Upper lobe of right lung (tissue), 1 donor: Measurements from ENCODE around the gene PDPK1. TPM values are rescaled to one million over a fixed set of nuclear protein-coding genes. Genes with fewer than 3 reads are reported as not detected.
"Not testable (repeated sequence)": the region's sequence is repeated elsewhere in the genome, so short reads cannot be mapped to it uniquely, and the experiment has no call there.

Experiments used
- ATAC-seq: fragments of 200-7000 bp; cut with Tn5 transposase; one replicate; pipeline ENCODE4 v1.9.1; 2020; ENCODE audit warnings: mild to moderate bottlenecking, moderate library complexity
- DNase-seq: peaks from one replicate; pipeline ENCODE4 v3.0.0-alpha.2; 2020
- H3K27ac ChIP-seq: fragments of 200-600 bp; one replicate; pipeline ENCODE4 v1.8.0; 2022
- H3K27me3 ChIP-seq: fragments of 200-600 bp; one replicate; pipeline ENCODE4 v1.8.0; 2022; ENCODE audit warnings: mild to moderate bottlenecking
- H3K36me3 ChIP-seq: fragments of 200-600 bp; one replicate; pipeline ENCODE4 v1.8.0; 2022
- H3K4me1 ChIP-seq: fragments of 200-600 bp; one replicate; pipeline ENCODE4 v1.8.0; 2022
- H3K4me3 ChIP-seq: fragments of 200-600 bp; one replicate; pipeline ENCODE4 v1.8.0; 2022; ENCODE audit warnings: mild to moderate bottlenecking
- H3K9me3 ChIP-seq: fragments of 200-600 bp; one replicate; pipeline ENCODE4 v1.8.0; 2022
- CTCF ChIP-seq: fragments of 200-600 bp; IDR thresholded peaks from one replicate; pipeline ENCODE4 v1.8.0; 2022; ENCODE audit warnings: antibody characterized with exemption
- intact Hi-C: fragments of 100-400 bp; cut with DNase I; formaldehyde crosslinking; loops from one replicate; pipeline ENCODE4 v1.11.0; 2022
- total RNA-seq: library from RNA; stranded (reverse); fragmentation: NEBNext Ultra II Directional; extraction: Animal tissue kit (Norgen Biotek cat#: 25700); gene quantifications from one replicate; pipeline ENCODE4 v1.2.1, GENCODE V29; 2021
- donor health status: DM: no; HTN: yes; CAD: no; lungs with severe emphysema.

The PDPK1 gene
- total RNA-seq, 1 donor from 2014 or later, result 90.9 TPM

DNA sequence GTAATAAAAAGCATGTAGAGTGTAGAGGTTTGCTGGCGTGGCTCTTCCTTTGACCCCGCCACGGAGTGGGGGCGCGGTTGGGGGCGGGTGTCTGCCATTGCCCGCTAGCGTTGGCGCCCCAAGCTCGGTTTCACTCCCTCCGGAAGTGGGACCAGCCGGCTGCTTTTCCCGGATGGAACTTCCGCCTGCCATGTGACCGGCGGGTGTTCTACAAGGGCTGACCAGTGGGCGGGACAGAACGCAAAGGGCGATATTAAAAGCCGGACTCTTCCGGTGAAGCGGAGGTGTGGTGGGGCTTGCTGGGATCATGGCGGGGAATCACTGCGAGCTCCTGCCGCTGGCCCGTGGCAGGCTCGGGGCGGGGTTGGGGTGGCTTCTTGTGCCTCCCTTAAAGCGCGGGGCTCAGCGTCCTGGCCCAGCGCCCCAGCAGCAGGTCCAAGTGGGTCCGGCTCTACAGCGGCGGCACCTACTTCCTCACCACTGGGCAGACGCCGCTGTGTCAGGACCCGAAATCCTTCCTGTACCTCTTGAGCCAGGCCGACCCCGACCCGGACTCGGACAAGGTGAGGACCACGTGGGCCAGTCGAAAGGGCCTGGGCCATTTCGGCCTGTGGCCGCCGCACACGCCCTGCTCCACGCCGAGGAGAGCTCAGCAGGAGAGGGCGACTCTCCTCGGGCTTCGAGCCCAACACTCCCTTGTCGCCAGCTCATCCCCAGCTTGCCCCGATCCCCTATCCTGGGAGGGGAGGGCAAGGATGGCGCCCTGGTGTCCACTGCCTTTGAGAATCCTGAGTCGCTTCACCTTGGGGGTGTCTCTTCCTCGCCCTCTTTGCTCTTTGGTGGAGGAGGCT, 65.6 kb downstream of the PDPK1 start:
- Histone ChIP-seq H3K4me1 (peaks cover 7% of the 10 kb centered on the region), H3K36me3 (peaks cover 7% of the 10 kb centered on the region), H3K9me3 (no peaks in the 10 kb centered on the region), H3K4me3 (peak overlapping the region; percentile 90), H3K27ac (peak overlapping the region; percentile 79), H3K27me3 (no peaks in the 10 kb centered on the region)
- no peak for TF ChIP-seq CTCF
- ATAC-seq (peak; percentile 96), DNase-seq (peak; percentile 97)
- intact Hi-C loops, result no loop called here

DNA sequence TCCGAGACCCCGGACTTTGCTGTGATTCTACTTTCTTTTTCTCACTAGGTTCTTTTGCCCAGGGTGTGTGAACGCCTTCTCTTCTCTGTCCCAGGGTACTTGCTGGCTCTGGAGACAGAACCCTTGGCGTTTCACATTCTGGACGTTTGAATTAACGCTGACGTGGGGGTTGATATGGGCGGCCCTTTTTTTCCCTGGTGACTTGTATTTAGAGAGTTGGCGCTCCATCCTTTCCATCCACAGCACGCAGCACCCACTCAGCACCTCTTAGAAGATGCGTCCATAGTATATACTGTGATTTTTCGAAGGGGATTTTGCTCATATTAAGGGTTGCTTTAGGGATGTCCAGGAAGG, 66.2 kb downstream of the PDPK1 start:
- intact Hi-C loops, ATAC-seq, H3K9me3 ChIP-seq, H3K4me1 ChIP-seq, H3K27me3 ChIP-seq, DNase-seq, H3K36me3 ChIP-seq: not testable (repeated sequence)
- peak overlapping the region; percentile 79 for H3K27ac ChIP-seq
- peak overlapping the region; percentile 90 for H3K4me3 ChIP-seq

- H3K27ac ChIP-seq, H3K27me3 ChIP-seq, H3K9me3 ChIP-seq, DNase-seq, intact Hi-C loops, H3K4me1 ChIP-seq, H3K4me3 ChIP-seq: not testable (repeated sequence)
- peaks cover 11% of the 10 kb centered on the region for H3K36me3 ChIP-seq
- peak; percentile 34 for ATAC-seq
Measured at GRCh38 chr16:2606820-2607219, 69.0 kb downstream of the PDPK1 start.

GRCh38 chr16:2609345-2609744, 71.5 kb downstream of the PDPK1 start:
- H3K27me3 ChIP-seq, H3K27ac ChIP-seq, ATAC-seq, H3K4me3 ChIP-seq, H3K4me1 ChIP-seq, DNase-seq, H3K9me3 ChIP-seq, intact Hi-C loops: not testable (repeated sequence)
- H3K36me3 ChIP-seq, result peaks cover 11% of the 10 kb centered on the region

GRCh38 chr16:2609827-2610470, 72.1 kb downstream of the PDPK1 start:
- Histone ChIP-seq H3K36me3 (peaks cover 15% of the 10 kb centered on the region), H3K27me3 (no peaks in the 10 kb centered on the region)

DNA sequence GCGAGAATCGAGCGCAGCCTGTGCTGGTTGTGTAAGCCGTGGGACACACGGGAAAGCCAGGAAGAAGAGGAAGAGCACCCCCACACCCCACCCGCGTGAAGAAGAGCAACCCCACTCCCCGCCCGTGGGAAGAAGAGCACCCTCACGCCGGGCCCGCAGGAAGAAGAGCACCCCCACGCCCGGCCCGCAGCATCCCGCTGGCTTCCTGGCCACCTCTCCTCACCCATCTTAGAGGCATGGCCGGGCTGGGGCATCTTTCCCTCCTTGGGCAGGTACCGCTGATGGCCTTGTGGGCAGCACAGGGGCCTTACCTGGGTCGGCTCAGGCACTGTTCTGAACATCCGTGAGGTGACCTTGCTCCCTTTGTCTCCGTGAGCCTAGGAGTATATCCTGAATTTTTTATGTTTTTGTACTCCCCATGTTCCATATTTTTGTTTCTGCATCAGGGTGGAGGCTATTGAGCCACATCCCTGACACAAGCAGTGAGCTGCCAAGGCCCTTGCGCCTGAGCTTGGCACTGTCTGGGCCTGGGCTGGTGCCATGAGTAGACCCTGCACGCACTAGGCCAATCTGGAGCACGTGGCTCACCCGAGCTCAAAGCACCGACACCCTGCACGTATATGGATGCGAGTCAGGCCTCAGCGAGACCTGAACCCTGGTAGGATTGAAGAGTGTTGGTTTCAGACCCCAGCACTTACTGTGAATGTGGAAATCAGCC, 73.1 kb downstream of the PDPK1 start:
- intact Hi-C loops, result no loop called here
- H3K4me3 ChIP-seq, result no peak overlapping the region
- no peak for TF ChIP-seq CTCF
- no peak overlapping the region for H3K27ac ChIP-seq
- DNase-seq (peak; percentile 46), ATAC-seq (no peak)
- peaks cover 16% of the 10 kb centered on the region for H3K36me3 ChIP-seq
- H3K9me3 ChIP-seq, result no peaks in the 10 kb centered on the region
- peaks cover 4% of the 10 kb centered on the region for H3K4me1 ChIP-seq
- no peaks in the 10 kb centered on the region for H3K27me3 ChIP-seq

More at GRCh38 chr16:2609827-2610470, 72.1 kb downstream of the PDPK1 start:
- ATAC-seq (no peak), DNase-seq (peak; percentile 46)
- H3K4me1 ChIP-seq, result peaks cover 7% of the 10 kb centered on the region
- no peak overlapping the region for H3K27ac ChIP-seq
- no peaks in the 10 kb centered on the region for H3K9me3 ChIP-seq
- no peak for TF ChIP-seq CTCF
- H3K4me3 ChIP-seq, result no peak overlapping the region
- intact Hi-C loops, result no loop called here

- Histone ChIP-seq H3K4me3 (no peak overlapping the region), H3K36me3 (peaks cover 16% of the 10 kb centered on the region), H3K4me1 (peaks cover 4% of the 10 kb centered on the region), H3K9me3 (no peaks in the 10 kb centered on the region), H3K27ac (no peak overlapping the region), H3K27me3 (no peaks in the 10 kb centered on the region)
- TF ChIP-seq CTCF, result no peak
- DNase-seq, result peak; percentile 53
- intact Hi-C loops, result no loop called here
- no peak for ATAC-seq
Measured at GRCh38 chr16:2611499-2611862, 73.7 kb downstream of the PDPK1 start.

DNA sequence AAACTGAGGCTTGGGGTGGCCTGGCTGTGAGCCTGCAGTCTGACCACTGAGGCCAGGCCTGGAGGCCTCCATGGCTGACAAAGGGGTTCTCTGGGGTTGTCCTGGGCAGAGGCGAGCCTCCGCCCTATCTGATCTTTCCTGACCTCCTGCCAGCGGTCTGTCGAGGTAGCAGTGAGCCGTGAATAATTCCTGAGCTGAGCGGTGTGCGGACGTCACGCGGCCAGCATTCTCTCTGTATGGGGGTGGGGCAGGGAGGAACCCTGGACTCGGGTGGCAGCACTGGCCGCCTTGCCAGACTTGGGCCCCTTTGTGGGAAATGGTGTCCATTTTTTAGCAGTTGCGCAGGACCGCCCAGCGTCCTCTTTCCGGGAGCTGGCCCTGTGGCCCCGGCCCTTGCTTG, 74.1 kb downstream of the PDPK1 start:
- DNase-seq, intact Hi-C loops, ATAC-seq, H3K9me3 ChIP-seq, H3K4me3 ChIP-seq, H3K4me1 ChIP-seq, H3K27me3 ChIP-seq, H3K27ac ChIP-seq: not testable (repeated sequence)
- H3K36me3 ChIP-seq, result peaks cover 16% of the 10 kb centered on the region

DNA sequence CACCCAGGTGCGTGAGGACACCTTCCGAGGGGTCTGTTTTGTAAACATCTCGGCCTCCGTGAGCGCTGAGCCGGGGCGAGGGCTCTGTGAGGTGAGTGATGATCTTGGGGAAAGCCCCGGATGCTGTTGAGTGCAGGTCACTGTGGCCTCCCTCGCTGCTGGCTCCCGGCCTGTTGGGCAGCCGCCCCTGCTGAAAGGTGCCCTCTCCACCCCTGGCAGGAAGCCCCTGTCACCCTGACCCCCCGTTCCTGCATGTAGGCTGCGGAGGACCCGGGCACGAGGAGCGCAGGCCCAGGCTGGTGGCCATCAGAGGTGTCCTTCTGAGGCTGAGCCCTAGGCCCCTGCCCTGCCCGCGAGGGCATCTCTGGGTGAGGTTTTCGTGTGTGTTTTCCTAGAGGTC, 75.4 kb downstream of the PDPK1 start:
- peaks cover 16% of the 10 kb centered on the region for H3K36me3 ChIP-seq
- H3K27me3 ChIP-seq, ATAC-seq, H3K4me1 ChIP-seq, H3K4me3 ChIP-seq, intact Hi-C loops, H3K9me3 ChIP-seq, H3K27ac ChIP-seq: not testable (repeated sequence)
- DNase-seq, result peak; percentile 51
